GM18867 (cell line): ENCODE measurements around the gene TJP3.
"Not testable (repeated sequence)": the region's sequence is repeated elsewhere in the genome, so short reads cannot be mapped to it uniquely, and the experiment has no call there.

Experiments
- ATAC-seq: cut with Tn5 transposase; IDR thresholded peaks from one replicate; pipeline ENCODE4 v1.9.1; 2021; ENCODE audit warnings: mild to moderate bottlenecking, moderate library complexity; ENCODE audit not compliant: unreplicated experiment

The TJP3 gene

DNA sequence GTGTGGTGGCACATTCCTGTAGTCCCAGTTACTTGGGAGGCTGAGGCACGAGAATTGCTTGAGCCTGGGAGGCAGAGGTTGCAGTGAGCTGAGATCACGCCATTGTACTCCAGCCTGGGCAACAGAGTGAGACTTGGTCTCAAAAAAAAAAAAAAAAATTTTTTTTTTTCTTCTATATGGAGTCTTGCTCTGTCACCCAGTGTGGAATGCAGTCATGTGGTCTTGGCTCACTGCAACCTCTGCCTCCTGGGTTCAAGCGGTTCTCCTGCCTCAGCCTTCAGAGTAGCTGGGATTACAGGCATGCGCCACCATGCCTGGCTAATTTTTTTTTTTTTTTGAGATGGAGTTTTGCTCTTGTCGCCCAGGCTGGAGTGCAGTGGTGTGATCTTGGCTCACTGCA, 57.6 kb downstream of the TJP3 start:
- not testable (repeated sequence) for ATAC-seq

DNA sequence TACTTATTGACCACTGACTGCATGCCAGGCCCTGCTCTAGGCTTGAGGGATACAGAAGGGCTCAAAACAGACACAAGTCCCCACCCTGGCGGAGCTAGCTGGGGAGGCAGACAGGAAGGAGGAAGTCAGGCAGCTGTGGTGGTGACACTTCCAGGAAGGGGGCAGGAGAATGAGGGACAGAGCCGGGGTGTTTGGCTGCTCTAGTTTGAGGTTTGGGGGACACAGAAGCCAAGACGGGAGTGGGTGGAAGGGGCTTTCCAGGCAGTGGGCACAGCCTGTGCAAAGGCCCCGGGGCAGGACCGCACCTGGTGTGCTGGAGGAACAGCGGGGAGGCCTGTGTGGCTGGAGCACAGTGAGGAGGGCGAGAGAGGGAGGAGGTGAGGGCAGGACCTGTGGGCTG, 58.3 kb downstream of the TJP3 start:
- no peak for ATAC-seq

DNA sequence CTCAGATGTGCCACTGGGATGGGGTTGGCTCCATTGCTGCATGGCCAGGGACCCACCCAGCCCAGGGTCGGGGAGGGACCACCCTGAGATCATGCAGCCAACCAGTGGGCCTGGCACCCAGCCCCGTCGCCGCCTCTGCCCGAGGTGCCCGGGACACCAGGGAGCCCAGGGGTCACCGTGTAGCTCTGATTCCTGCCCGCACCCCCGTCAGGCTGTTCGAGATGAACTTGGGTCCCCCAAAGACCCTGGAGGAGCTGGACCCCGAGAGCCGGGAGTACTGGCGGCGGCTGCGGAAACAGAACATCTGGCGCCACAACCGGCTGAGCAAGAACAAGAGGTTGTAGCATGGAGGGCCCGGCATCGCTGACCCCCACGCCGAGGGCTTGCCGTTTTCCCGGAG, 58.9 kb downstream of the TJP3 start:
- ATAC-seq, result no peak

DNA sequence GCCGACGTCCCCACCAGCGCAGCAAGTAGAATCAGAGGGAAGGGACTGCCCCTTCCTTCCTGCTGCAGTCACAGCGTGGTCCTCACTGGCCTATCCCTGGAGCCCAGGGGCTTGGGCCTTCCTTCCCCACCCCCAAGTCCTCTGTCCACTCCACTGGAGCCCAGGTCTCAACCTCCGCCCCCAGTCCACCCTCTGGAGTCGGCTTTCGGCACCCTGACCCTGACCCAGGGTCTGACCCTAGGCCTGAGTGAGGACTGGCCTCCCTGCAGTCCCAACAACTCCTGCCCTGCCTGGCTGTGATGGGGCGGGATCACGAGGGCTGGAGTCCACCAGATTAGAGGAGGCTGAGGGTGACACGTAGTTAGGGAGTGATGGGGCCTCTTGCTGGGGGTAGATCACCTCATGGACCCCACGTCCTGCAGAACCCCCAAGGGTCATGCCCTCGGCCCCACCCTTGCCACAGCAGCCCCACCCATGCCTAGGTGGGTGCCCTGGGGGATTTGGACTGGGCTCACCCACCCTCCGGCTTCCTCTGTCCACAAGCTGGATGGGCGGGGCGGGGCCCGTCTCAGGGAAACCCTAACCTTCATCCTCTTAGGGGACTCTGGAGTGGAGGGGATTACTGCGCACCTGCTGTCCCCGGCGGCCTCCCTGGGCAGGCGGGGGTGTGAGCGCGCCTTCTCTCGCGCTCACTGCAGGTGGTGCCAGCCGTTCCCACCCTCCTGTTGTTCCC, 60.0 kb downstream of the TJP3 start:
- ATAC-seq, result no peak

DNA sequence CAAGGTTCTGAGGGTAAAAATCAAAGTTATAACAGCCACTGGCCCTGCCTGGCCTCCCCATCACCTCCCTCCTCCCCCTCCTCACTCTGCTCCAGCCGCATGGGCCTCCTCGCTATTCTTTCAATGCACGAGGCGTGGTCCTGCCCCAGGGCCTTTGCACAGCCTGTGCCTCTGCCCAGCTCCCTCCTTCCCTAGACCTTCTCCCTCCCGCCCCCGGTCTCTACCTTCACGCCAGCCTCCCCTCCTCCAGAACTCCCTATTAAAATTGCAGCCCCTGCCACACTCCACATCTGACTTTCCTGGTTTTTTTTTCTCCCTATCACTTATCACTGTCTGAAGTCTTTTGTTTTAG, 60.5 kb downstream of the TJP3 start:
- ATAC-seq, result no peak

DNA sequence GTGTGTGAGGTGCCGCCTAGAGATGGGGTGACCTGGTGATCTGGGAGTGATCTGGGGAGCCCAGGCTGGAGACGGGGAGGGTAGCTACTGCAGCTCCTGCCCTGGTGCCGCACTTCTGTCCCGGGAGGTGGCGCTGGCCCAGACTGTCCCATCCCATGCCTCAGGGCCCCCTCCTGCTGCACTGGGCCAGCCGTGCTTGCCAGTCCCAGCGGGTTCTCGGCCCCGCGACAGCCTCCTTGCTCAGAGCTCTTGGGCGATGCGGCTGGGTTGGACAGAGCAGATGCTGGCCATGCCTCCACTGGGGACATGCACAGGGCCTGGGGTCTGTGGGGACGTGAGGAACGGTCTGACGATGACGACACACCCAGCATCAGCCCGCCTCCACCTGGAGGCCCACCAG, 61.3 kb downstream of the TJP3 start:
- no peak for ATAC-seq

DNA sequence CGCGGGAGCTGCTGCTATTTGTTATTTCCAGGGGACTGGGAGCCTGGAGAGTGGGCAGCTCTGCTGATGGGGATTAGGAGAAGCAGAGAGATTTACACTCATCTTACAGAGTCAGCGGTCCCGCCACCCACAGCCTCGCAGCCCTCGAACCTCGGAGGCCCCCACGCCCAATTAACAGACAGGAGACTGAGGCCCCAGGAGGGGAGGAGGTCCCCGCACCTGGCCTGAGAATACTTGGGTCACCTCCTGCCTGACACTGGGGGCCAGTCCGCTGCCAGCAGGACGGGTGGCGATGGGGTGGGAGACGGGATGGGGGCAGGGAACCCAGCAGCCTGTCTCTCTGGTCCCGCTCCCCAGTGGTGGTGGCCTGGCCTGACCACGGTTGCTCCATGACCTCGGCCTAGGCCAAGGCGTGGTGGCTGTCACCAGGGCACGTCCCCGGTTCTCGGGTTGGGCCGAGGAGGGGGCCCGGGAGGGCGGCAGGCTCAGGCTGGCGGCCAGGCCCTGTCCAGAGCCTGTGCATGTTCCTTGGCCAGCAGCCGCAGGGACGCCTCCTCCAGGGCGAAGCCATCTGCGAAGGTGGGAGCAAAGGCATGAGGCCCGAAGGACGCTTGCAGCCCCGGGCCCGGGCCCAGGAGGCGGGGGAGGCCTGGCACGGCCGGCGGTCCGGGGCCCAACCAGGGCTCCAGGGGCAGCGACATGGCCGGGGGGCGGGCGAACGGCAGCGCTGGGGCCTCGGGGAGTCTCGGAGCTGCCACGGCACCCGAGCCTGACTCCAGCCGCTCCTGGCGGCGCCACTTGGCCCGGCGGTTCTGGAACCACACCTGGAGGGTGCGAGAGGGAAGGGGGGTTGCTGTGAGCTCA, 62.2 kb downstream of the TJP3 start:
- ATAC-seq, result no peak

DNA sequence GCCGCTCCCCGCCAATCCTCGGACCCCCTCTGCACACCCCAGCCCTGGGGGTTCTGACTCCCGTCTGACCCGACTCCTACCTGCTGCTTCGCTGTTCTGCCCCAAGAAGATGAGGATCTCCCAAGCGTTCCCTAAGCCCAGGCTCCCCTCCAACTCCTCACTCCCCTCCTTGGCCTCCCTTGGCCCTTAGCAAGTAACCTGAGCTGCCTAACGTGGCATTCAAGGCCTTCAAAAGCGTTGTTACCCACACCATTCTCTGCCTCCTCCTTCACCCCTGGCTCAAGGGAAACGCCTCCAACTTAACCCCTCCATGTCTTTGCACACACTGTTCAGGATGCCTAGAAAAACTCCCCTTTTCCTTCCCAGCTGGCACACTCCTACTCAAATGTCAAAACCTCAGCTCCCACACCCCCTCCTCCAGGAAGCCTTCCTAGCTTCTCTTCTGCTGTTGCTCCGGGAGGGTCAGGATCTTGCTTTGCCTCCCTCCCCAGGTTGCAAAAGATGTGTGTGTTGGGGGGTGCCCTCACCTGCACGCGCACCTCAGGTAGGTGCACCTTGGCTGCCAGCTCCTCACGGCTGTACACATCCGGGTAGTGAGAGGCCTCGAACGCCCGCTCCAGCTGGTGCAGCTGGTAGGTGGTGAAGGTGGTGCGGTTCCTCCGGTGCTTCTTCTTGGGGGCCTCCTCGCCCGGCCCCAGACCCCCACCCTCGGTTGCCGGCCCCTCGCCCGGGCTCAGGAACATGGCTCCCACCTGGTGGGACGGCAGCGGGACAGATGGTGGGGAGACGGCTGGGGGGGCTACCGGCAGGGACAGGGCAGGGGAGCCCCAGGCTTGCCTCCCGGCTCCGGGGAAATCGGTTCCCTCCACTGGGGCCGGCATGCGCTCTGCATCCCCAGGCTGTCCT, 63.1 kb downstream of the TJP3 start:
- no peak for ATAC-seq

DNA sequence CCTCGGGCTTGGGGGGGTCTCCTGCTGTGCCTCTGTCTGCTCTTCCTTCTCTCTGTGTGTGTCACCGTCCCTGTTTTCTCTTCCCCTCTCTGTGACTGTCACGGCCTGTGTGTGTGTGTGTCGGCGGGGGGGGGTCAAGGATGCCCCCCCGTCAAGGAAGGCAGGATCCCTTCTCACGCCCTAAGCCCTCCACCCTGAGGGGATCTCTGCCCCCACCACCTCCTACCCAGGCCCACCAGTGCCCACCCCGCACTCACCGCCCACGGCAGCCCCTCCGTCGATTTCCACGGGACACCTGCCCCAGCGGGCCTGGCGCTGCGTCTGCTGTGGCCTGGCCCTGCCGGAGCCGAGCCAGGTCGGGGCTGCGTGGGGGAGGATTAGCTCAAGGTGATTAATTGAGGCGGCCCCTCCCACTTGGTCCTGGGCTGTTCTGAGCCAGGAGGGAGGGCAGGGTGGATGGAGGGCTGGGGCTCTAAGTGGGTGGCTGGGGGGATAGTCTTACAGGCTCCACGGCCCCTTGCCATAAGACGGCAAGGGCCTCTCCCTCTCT, 63.8 kb downstream of the TJP3 start, which contains the start of gene RAX2:
TSS of gene RAX2 (minus strand) at position 323 of the 550 bp plus-strand sequence. CDS start 486 bp downstream, outside the sequence.
- ATAC-seq, result no peak

DNA sequence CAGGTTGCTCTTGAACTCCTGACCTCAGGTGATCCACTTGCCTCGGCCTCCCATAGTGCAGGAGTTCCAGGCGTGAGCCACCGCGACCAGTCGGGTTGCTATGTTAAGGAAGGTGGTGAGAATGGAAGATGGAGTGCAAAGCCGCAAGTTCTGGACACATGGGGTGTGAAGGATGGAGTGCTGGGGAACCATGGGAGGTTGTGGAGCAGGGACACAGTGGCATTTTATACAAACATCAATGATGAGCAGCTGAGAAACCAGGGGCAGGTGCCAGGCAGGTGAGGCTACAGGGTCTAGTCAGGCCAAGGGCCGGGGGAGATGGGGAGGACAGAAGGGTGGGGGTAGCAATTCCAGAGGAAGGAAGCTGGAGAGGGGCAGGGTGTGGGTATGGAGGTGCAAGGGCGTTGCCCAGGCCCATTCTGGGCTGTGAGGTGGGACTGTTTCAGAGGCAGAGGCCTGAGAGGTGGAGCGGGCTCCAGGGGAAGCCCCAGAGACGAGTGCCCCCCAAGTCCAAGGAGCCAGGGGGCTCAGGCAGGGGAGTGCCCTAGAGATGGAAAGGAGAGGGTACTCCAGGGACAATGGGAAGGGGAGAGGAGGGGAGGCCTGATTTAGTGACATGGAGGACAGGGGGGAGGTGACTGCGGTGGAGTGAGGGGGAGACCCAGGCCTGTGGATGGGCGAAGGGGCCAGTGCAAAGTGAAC, 65.8 kb downstream of the TJP3 start:
- no peak for ATAC-seq

DNA sequence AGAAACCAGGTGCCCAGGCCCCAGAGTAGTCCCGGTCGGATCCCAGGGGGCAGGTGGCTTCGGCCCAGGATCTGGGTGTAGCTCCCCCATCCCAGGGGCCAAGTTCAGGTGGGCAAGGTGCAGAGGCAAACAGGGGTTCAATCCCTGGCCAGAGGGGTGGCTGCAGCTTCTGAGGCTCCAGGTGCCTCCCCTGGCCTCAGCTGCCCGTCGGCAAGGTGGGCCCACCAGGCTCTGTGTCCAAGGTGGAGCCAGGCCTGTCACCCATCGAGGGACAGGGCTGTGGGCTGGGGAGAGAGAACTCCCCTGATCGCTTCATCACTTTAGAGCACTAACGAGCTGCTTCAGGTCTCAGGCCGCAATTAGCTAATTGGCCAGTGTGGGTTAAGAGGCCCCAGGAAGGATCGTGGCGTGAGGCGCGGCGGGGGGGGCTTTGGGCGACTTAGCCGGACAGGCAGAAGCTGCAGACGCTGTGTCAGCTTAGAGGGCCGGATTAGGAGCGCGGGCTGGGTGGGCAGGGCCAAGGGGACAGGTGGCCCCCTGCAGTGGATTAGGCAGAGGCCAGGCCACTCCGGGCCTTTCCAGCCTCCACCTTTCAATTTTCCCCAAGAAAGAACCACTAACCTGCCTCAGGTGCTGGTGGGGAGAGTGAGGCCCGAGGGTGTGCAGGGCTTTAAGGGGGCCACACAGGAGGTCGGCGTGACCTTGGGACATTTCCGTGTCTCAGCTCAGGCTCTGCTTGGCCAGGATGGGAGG, 66.6 kb downstream of the TJP3 start:
- no peak for ATAC-seq

DNA sequence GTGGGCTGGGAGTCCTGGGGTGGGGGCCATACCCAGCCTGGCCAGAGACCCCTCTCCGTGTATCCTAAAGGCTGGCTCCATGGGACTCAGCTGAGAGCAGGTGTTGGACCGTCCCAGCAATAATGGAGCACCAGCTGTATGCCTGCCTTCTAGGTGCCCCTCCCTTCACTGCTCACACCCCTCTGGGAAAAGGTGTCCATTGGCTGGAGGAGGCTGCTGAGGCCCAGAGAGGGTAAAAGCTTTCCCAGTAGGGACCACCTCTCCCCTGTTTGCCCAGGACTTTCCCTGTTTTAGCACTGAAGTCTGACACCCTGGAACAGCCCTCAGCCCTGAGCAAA, 67.2 kb downstream of the TJP3 start:
- no peak for ATAC-seq

DNA sequence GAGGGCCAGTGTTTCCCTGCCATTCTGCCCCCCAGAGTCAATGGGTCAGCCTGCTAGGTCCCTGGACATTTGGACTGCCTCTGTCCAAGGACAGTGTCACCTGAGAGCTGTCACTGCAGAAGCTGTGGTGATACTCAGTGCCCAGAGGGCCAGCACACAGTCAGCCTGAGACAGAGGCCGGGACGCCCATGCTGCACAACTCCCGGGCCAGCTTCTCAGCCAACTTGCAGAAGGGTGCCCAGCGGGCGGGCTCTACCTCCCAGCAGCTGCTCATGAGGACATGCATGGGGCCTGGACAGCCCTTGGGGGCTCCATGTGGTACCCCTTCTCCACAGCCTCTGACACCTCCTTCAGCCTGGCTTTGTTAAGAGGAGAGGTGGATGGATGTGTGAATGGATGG, 67.6 kb downstream of the TJP3 start:
- no peak for ATAC-seq

DNA sequence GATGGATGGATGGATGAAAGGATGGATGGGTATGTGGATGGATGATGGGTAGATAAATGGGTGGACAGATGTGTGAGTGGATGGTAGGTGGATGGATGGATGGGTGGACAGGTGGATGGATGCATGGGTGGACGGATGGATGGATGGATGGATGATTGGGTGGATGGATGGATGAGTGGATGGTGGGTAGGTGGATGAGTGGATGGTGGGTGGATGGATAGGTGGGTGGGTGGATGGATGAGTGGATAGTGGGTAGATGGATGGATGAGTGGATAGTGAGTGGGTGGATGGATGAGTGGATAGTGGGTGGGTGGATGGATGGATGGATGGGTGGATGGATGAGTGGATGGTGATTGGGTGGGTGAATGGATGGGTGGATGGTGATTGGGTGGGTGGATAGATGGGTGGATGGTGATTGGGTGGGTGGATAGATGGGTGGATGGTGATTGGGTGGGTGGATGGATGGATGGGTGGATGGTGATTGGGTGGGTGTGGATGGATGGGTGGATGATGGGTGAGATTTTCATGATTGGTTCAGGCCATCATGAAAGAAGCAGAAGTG, 68.4 kb downstream of the TJP3 start:
- no peak for ATAC-seq

DNA sequence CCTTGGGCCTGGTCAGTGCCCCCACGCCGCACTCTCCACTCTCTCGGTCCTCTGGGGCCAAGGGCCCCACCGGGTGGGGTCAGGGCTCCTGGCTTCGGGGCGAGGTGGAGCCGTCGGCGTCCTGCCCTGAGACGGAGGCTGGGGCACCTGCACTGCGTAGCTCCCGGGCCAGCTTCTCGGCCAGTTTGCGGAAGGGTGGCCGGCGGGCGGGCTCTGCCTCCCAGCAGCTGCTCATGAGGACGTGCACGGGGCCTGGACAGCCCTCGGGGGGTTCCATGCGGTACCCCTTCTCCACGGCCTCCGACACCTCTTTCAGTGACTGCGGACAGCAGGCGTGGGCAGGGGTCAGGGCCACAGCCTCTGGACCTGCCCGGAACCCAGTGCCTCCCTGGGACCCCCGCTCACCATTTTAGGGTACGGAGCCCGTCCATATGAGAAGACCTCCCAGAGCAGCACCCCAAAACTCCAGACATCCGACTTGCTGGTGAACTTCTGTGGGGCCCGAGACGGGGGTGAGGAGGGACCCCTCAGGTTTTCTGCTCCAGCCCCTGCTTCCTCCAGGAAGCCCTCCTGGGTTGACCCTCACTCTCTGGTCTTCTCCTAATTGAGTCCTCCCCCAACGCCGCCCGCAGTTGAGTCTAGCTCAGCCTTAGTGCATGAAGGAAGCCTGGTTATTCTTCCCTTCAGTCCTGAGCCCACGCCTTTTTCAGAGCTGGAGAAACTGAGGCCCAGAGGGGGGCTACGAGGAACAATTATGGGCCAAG, 70.1 kb downstream of the TJP3 start:
- no peak for ATAC-seq

DNA sequence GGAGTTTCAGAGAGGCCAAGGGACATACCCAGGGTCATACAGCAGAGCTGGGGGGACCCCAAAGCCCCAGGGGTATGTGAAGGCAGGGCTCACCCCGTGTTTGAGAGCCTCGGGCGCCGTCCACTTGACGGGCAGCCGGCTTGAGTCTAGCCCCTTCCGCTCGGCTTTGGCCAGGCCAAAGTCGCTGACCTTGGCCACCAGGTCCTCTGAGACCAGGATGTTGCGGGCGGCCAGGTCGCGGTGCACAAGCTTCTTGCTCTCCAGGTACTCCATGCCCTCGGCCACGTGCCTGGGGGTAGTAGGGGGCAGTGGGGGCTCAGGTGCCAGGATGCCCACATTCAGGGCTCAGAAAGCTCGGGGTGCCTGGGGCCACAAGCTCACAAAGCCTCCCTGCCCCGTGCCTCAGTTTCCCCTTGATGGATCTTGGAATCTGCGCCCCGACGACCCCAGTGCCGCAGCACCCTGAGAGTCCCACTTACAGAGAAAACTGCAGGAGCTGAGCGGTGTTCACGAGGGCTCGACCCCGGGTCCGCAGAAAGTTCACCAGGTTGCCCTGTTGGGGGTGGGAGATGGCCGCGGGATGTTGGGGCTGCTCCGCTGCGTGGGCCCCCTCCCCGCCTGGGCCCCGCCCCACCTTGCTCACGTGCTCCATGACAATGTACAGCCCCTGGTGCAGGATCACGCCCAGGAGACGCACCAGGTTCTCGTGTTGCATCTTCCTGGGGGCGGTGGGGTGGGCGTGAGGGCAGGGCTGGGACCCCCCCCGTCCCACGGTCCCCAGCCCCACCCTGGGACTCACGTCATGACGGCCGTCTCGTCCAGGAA, 70.9 kb downstream of the TJP3 start:
- ATAC-seq, result no peak

DNA sequence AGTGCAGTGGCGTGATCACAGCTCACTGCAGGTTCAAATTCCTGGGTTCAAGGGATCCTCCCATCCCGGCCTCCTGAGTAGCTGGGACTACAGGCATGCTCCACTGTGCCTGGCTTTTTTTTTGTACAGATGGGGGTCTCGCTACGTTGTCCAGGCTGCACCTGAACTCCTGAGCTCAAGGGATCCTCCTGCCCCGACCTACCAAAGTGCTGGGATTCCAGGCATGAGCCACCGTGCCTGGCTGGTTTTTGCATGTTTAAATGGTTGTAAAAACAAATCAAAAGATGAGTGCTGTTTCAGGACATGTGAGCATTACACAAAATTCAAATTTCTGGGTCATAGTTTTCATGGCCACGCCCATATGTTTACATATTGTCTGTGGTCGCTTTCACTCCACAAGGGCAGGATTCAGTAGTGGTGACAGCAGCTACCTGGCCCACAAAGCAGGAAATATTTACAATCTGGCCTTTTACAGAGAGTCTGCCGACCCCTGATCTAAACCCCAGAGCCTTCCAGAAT, 72.7 kb downstream of the TJP3 start:
- ATAC-seq, result no peak

DNA sequence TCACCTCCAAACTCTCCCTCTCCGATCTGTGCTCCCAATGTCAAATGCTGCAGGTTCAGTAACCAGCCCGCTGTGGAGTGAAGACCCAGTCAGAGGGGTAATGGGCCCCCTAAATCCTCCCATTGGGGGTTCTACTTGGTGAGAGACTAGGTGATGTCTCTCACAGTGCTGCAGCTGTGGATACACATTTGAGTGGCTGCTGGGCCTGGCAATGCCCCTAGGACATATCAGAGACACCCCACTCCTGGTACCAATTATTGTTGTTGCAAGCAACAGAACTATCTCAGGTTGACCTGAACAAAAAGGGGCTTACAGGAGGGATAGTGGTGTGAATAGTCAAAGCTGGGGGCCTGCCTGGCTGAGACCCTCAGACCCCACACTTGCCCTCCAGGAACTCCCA, 73.4 kb downstream of the TJP3 start:
- no peak for ATAC-seq
